ENCODE data around the gene PAEP. TPM values are rescaled to one million over a fixed set of nuclear protein-coding genes. Genes with fewer than 3 reads are reported as not detected.

Gene PAEP
- total and polyA plus RNA-seq, 8 donors = not detected

GRCh38 chr9:135604437-135605237, 43.1 kb downstream of the PAEP start:
- WGBS, 2 donors = 59 to 66% methylated on average over 31 of the region's 31 CpGs
- Histone ChIP-seq H3K27me3 (peaks cover 0 to 6% (median 0%) of the 10 kb centered on the region in 4 donors), H3K27ac (no peak overlapping the region), H3K9me3 (no peaks in the 10 kb centered on the region), H3K4me1 (no peaks in the 10 kb centered on the region), H3K4me3 (no peak overlapping the region), H3K36me3 (no peaks in the 10 kb centered on the region)
- intact Hi-C loops (cut with DNase I) = no loop called here
- peak in 3 of 6 donors; percentile 8 to 54 (median 53) for DNase-seq
- FAIRE-seq = no peak
- TF ChIP-seq CTCF (IDR thresholded peaks at IDR 0.05) = no peak
- ATAC-seq = no peak

GRCh38 chr9:135605238-135605781, 43.8 kb downstream of the PAEP start:
- FAIRE-seq (no peak), ATAC-seq (no peak), DNase-seq (peak in 2 of 6 donors; percentile 11 to 43)
- no peak overlapping the region for H3K27ac ChIP-seq
- no peaks in the 10 kb centered on the region for H3K9me3 ChIP-seq
- no peaks in the 10 kb centered on the region for H3K36me3 ChIP-seq
- no peak overlapping the region for H3K4me3 ChIP-seq
- peaks cover 0 to 6% (median 0%) of the 10 kb centered on the region in 4 donors for H3K27me3 ChIP-seq
- intact Hi-C loops (cut with DNase I) = no loop called here
- no peak for TF ChIP-seq CTCF (IDR thresholded peaks at IDR 0.05)
- 42 to 57% methylated on average over 14 of the region's 14 CpGs for WGBS, 2 donors
- H3K4me1 ChIP-seq = no peaks in the 10 kb centered on the region

- DNase-seq (no peak), FAIRE-seq (no peak), ATAC-seq (no peak)
- H3K27me3 ChIP-seq = peaks cover 0 to 6% (median 0%) of the 10 kb centered on the region in 4 donors
- 75 to 86% methylated on average over 11 of the region's 11 CpGs for WGBS, 2 donors
- no peaks in the 10 kb centered on the region for H3K36me3 ChIP-seq
- TF ChIP-seq CTCF (IDR thresholded peaks at IDR 0.05) = no peak
- H3K4me1 ChIP-seq = no peaks in the 10 kb centered on the region
- intact Hi-C loops (cut with DNase I) = no loop called here
- no peak overlapping the region for H3K27ac ChIP-seq
- H3K9me3 ChIP-seq = no peaks in the 10 kb centered on the region
- H3K4me3 ChIP-seq = no peak overlapping the region
Measured at GRCh38 chr9:135606885-135607259, 45.3 kb downstream of the PAEP start.

- no peaks in the 10 kb centered on the region for H3K36me3 ChIP-seq
Measured at GRCh38 chr9:135607401-135608293, 46.1 kb downstream of the PAEP start.

More at GRCh38 chr9:135607401-135608293, 46.1 kb downstream of the PAEP start:
- H3K9me3 ChIP-seq = no peaks in the 10 kb centered on the region
- ATAC-seq (no peak), DNase-seq (peak in 2 of 6 donors; percentile 4 to 33), FAIRE-seq (no peak)
- no peak overlapping the region for H3K4me3 ChIP-seq
- no peaks in the 10 kb centered on the region for H3K4me1 ChIP-seq
- TF ChIP-seq CTCF (IDR thresholded peaks at IDR 0.05) = no peak
- intact Hi-C loops (cut with DNase I) = no loop called here
- H3K27me3 ChIP-seq = peaks cover 0 to 6% (median 0%) of the 10 kb centered on the region in 4 donors
- 61 to 75% methylated on average over 25 of the region's 25 CpGs for WGBS, 2 donors
- H3K27ac ChIP-seq = no peak overlapping the region
